Fibroblast of mammary gland (primary cell): ENCODE measurements around the gene NOC2L.
A peak's percentile ranks its signal among the peaks of the same experiment; 100 is the strongest.

Source experiments
- DNase-seq: peaks from one replicate; pipeline ENCODE4 v3.0.0-alpha.2; 2010; ENCODE audit warnings: low read depth
- H3K4me3 ChIP-seq: 2 replicates; pipeline ENCODE4 v1.5.1; 2011; ENCODE audit warnings: low read depth, mild to moderate bottlenecking, low read length, moderate library complexity; ENCODE audit not compliant: control insufficient read depth
- CTCF ChIP-seq: conservative IDR thresholded peaks from 2 replicates; pipeline ENCODE4 v1.5.1; 2011; ENCODE audit warnings: low read depth, low read length, inconsistent platforms; ENCODE audit not compliant: control insufficient read depth, insufficient read depth

The NOC2L gene

DNA sequence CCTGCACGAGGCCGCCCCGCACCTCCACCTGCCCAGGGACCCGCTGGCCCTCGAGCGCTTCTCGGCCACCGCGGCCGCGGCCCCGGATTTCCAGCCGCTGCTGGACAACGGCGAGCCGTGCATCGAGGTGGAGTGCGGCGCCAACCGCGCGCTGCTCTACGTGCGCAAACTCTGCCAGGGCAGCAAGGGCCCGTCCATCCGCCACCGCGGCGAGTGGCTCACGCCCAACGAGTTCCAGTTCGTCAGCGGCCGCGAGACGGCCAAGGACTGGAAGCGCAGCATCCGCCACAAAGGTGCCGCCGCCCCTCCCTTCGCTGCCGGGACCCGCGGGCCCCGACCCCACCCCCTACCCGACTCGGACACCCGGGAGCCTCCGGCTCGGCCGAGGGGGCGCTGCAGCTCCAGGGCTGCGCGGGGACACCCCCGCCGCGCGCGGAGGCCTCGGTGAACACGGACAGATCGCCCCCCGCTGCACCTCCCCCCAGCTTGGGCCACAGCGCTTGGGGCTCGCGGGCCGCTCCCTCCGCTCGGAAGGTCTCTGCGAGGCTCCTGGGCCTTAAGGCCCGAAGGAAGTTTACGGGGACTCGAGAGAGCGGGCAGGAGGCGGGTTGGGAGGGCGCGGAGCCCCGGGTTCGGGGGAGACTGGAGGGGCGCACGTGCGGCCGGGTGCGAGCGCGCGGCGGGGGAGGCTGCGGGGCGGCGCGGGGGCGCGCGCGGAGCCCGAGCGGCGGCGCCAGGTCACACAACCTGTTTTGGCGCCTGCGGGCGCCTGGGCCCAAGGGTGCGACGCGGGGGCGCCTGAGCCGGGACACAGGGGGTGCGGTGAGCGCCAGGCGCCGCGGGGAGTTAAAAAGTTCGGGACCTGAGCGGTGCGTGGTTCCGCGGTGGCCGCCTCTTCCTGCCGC, 34.1 kb downstream of the NOC2L start:
- no peak for DNase-seq
- H3K4me3 ChIP-seq, result no peak overlapping the region
- no peak for TF ChIP-seq CTCF

DNA sequence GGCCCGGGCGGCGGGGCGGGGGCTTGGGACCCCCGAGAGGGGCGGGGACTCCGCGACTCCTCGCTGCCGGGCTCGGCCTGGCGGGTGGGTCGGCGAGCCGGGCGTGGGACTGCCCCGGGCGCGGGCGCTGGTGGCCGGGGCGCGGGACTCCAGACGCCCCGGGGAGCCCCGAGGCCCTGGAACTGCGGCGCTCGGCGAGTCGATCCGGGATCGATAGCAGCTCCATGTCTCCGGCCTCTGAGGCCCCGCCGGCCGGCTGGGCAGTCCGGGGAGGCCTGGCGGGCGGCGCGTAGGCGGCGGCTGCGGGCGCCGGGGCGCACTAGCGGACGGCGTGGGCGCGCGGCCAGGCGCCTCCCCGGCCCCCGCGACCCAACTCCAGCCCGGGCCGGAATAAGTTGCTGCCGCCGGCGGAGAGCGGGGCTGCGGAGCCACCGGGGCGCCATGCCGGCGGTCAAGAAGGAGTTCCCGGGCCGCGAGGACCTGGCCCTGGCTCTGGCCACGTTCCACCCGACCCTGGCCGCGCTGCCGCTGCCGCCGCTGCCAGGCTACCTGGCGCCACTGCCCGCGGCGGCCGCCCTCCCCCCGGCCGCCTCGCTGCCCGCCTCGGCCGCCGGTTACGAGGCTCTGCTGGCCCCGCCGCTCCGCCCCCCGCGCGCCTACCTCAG, 34.9 kb downstream of the NOC2L start:
- no peak overlapping the region for H3K4me3 ChIP-seq
- no peak for DNase-seq
- TF ChIP-seq CTCF, result no peak

- DNase-seq, result peak; percentile 69
- TF ChIP-seq CTCF, result no peak
- no peak within 1 kb of the TSS for H3K4me3 ChIP-seq
Measured at GRCh38 chr1:923131-923990, 35.7 kb downstream of the NOC2L start, which contains the start of gene SAMD11. Gene SAMD11, plus strand, starts transcription at chr1:923923. Its CDS starts 509 bp downstream, at chr1:924432.

GRCh38 chr1:921011-921837, 37.8 kb downstream of the NOC2L start:
- DNase-seq, result peak; percentile 68
- no peak overlapping the region for H3K4me3 ChIP-seq
- TF ChIP-seq CTCF, result no peak

- H3K4me3 ChIP-seq, result no peak overlapping the region
- TF ChIP-seq CTCF, result no peak
Measured at GRCh38 chr1:920521-920920, 38.5 kb downstream of the NOC2L start.

GRCh38 chr1:920010-920409, 39.0 kb downstream of the NOC2L start:
- no peak for TF ChIP-seq CTCF
- H3K4me3 ChIP-seq, result no peak overlapping the region
- no peak for DNase-seq

More at GRCh38 chr1:920521-920920, 38.5 kb downstream of the NOC2L start:
- DNase-seq, result no peak
